Measurements from ENCODE around the gene CCDC91.

- TF ChIP-seq CTCF (IDR thresholded peaks at IDR 0.05) = no peak
- TF ChIP-seq POLR2A (IDR thresholded peaks at IDR 0.05) = no peak
These were observed 322.6 kb downstream of the CCDC91 start for GRCh38 chr12:28512876-28513275.
